IMR-90 (cell line): ENCODE data around the gene ANKRD30A. TPM values are rescaled to one million over a fixed set of nuclear protein-coding genes. Genes with fewer than 3 reads are reported as not detected.

Source experiments
- ATAC-seq: fragments of 200-7000 bp; cut with Tn5 transposase; 2 replicates; pipeline ENCODE4 v1.9.1; 2020; ENCODE audit warnings: low read depth, mild to moderate bottlenecking, moderate library complexity
- BruUV-seq: library from RNA; stranded (reverse); fragments of 400-500 nt; replicated peaks from 2 replicates; lab custom pipeline; 2021; lab: Mats Ljungman, UMichigan
- CTCF ChIA-PET: fragments of 300-600 bp; formaldehyde crosslinking; extraction: SDS; loops from one replicate; lab custom pipeline; 2021; ENCODE audit warnings: antibody characterized with exemption; lab: Yijun Ruan, JAX
- POLR2A ChIA-PET: fragments of 300-600 bp; sonication (Branson Sonifier 250); formaldehyde crosslinking; loops from one replicate; lab custom pipeline; 2022; ENCODE audit warnings: antibody characterized with exemption; ENCODE audit not compliant: unreplicated experiment; lab: Charles Lee
- DNase-seq: peaks from one replicate; pipeline ENCODE4 v3.0.0; 2013
- H2AFZ ChIP-seq: replicated peaks from 2 replicates; pipeline ENCODE3; 2013; ENCODE audit warnings: low read length, mild to moderate bottlenecking; ENCODE audit not compliant: poor library complexity
- H2AK5ac ChIP-seq: 2 replicates; pipeline ENCODE4 v1.6.1; 2013; ENCODE audit warnings: low read depth, low read length, inconsistent platforms
- H2AK9ac ChIP-seq: replicated peaks from 2 replicates; pipeline ENCODE3; 2013; ENCODE audit warnings: mild to moderate bottlenecking, low read depth, low read length, moderate library complexity; ENCODE audit not compliant: poor library complexity
- H2BK120ac ChIP-seq: 2 replicates; pipeline ENCODE4 v1.6.1; 2013; ENCODE audit warnings: low read depth, low read length, inconsistent platforms
- H2BK15ac ChIP-seq: 3 replicates; pipeline ENCODE4 v1.6.1; 2013; ENCODE audit warnings: low read depth, low read length, inconsistent platforms
- H2BK20ac ChIP-seq: 2 replicates; pipeline ENCODE4 v1.6.1; 2013; ENCODE audit warnings: low read depth, mild to moderate bottlenecking, inconsistent platforms, low read length, moderate library complexity
- H2BK5ac ChIP-seq: 2 replicates; pipeline ENCODE4 v1.6.1; 2013; ENCODE audit warnings: mild to moderate bottlenecking, low read depth, low read length, inconsistent platforms; ENCODE audit not compliant: poor library complexity, severe bottlenecking
- H3K14ac ChIP-seq: replicated peaks from 2 replicates; pipeline ENCODE4 v1.6.1; 2013; ENCODE audit warnings: low read depth, low read length, inconsistent platforms
- H3K18ac ChIP-seq: 2 replicates; pipeline ENCODE4 v1.6.1; 2013; ENCODE audit warnings: low read depth, low read length, control low read depth
- H3K23ac ChIP-seq: 2 replicates; pipeline ENCODE4 v1.6.1; 2013; ENCODE audit warnings: low read depth, low read length, inconsistent platforms
- H3K27ac ChIP-seq: 2 replicates; pipeline ENCODE4 v1.5.1; 2013; ENCODE audit warnings: mild to moderate bottlenecking, control low read depth, low read length; ENCODE audit not compliant: insufficient read depth
- H3K27me3 ChIP-seq: 2 replicates; pipeline ENCODE4 v1.6.1; 2013; ENCODE audit warnings: low read length; ENCODE audit not compliant: control insufficient read depth, insufficient read depth
- H3K36me3 ChIP-seq: 2 replicates; pipeline ENCODE4 v1.6.1; 2013; ENCODE audit warnings: low read length, mixed read lengths; ENCODE audit not compliant: control insufficient read depth, insufficient read depth
- H3K4ac ChIP-seq: 2 replicates; pipeline ENCODE4 v1.6.1; 2013; ENCODE audit warnings: low read depth, low read length, inconsistent platforms
- H3K4me1 ChIP-seq: 2 replicates; pipeline ENCODE4 v1.6.1; 2013; ENCODE audit warnings: low read length, mixed read lengths; ENCODE audit not compliant: control insufficient read depth, insufficient read depth
- H3K4me2 ChIP-seq: 2 replicates; pipeline ENCODE4 v1.6.1; 2013; ENCODE audit warnings: low read depth, mild to moderate bottlenecking, control low read depth, low read length, moderate library complexity
- H3K4me3 ChIP-seq: 2 replicates; pipeline ENCODE4 v1.5.1; 2013; ENCODE audit warnings: low read depth, mild to moderate bottlenecking, control low read depth, low read length, moderate library complexity; ENCODE audit not compliant: insufficient read depth
- H3K56ac ChIP-seq: 2 replicates; pipeline ENCODE4 v1.6.1; 2013; ENCODE audit warnings: low read length, inconsistent platforms; ENCODE audit not compliant: insufficient read depth; ENCODE audit errors: extremely low read depth
- H3K79me1 ChIP-seq, 2 experiments: 2 replicates each; pipeline ENCODE4 v1.6.1; 2013; ENCODE audit warnings: low read length in 2 of 2, inconsistent platforms in 1 of 2, low read depth in 1 of 2
- H3K9ac ChIP-seq: 2 replicates; pipeline ENCODE4 v1.6.1; 2013; ENCODE audit warnings: low read depth, low read length, control low read depth
- H3K9me1 ChIP-seq: 2 replicates; pipeline ENCODE4 v1.6.1; 2013; ENCODE audit warnings: low read length, inconsistent platforms; ENCODE audit not compliant: insufficient read depth
- H3K9me3 ChIP-seq: 2 replicates; pipeline ENCODE4 v1.6.1; 2013; ENCODE audit warnings: low read length; ENCODE audit not compliant: control insufficient read depth, insufficient read depth
- H4K20me1 ChIP-seq: 2 replicates; pipeline ENCODE4 v1.6.1; 2013; ENCODE audit warnings: low read length, inconsistent platforms; ENCODE audit not compliant: insufficient read depth
- H4K5ac ChIP-seq: 2 replicates; pipeline ENCODE4 v1.6.1; 2013; ENCODE audit warnings: mild to moderate bottlenecking, low read depth, low read length, control low read depth
- H4K8ac ChIP-seq, 2 experiments: 2 replicates each; pipeline ENCODE4 v1.6.1; 2013; ENCODE audit warnings: low read depth in 2 of 2, low read length in 2 of 2, control low read depth in 1 of 2, inconsistent platforms in 1 of 2
- H4K91ac ChIP-seq: 2 replicates; pipeline ENCODE4 v1.6.1; 2013; ENCODE audit warnings: low read depth, low read length, inconsistent platforms; ENCODE audit not compliant: insufficient read depth
- BHLHE40 ChIP-seq: fragments of 150-350 bp; IDR thresholded peaks from 2 replicates; pipeline ENCODE4 v1.6.1; 2016; ENCODE audit warnings: mild to moderate bottlenecking, low read depth, low read length
- CEBPB ChIP-seq: IDR thresholded peaks from 2 replicates; pipeline ENCODE4 v1.6.1; 2012; ENCODE audit warnings: low read depth, low read length, improper control_type of control experiment
- CHD1 ChIP-seq: IDR thresholded peaks from 2 replicates; pipeline ENCODE4 v1.6.1; 2012; ENCODE audit warnings: low read depth, low read length, improper control_type of control experiment
- CTCF ChIP-seq: conservative IDR thresholded peaks from 2 replicates; pipeline ENCODE4 v1.5.1; 2012; ENCODE audit warnings: mild to moderate bottlenecking, low read depth, low read length, improper control_type of control experiment
- ELK1 ChIP-seq: fragments of 150-350 bp; IDR thresholded peaks from 2 replicates; pipeline ENCODE4 v1.6.1; 2016; ENCODE audit warnings: low read depth, mild to moderate bottlenecking, low read length, moderate library complexity, borderline replicate concordance
- FOS ChIP-seq: fragments of 150-350 bp; IDR thresholded peaks from 2 replicates; pipeline ENCODE4 v1.6.1; 2016; ENCODE audit warnings: low read depth, low read length
- MAFK ChIP-seq: IDR thresholded peaks from 2 replicates; pipeline ENCODE4 v1.6.1; 2012; ENCODE audit warnings: low read depth, low read length, improper control_type of control experiment
- MAZ ChIP-seq: IDR thresholded peaks from 2 replicates; pipeline ENCODE4 v1.6.1; 2012; ENCODE audit warnings: low read depth, mild to moderate bottlenecking, low read length, improper control_type of control experiment, moderate library complexity, borderline replicate concordance
- MXI1 ChIP-seq: IDR thresholded peaks from 2 replicates; pipeline ENCODE4 v1.6.1; 2012; ENCODE audit warnings: low read depth, mild to moderate bottlenecking, low read length, moderate library complexity, borderline replicate concordance
- NFE2L2 ChIP-seq: fragments of 150-350 bp; IDR thresholded peaks from 2 replicates; pipeline ENCODE4 v1.6.1; 2016; ENCODE audit warnings: low read depth, mild to moderate bottlenecking, low read length
- POLR2A ChIP-seq: IDR thresholded peaks from 2 replicates; pipeline ENCODE4 v1.6.1; 2012; ENCODE audit warnings: mild to moderate bottlenecking, low read depth, low read length
- RAD21 ChIP-seq: IDR thresholded peaks from 2 replicates; pipeline ENCODE4 v1.6.1; 2012; ENCODE audit warnings: low read length, improper control_type of control experiment
- RCOR1 ChIP-seq: IDR thresholded peaks from 2 replicates; pipeline ENCODE4 v1.6.1; 2012; ENCODE audit warnings: mild to moderate bottlenecking, low read length, improper control_type of control experiment; ENCODE audit not compliant: insufficient replicate concordance
- RFX5 ChIP-seq: IDR thresholded peaks from 2 replicates; pipeline ENCODE4 v1.8.0; 2012; ENCODE audit warnings: low read depth, mild to moderate bottlenecking, low read length, moderate library complexity
- SMC3 ChIP-seq: fragments of 150-350 bp; IDR thresholded peaks from 2 replicates; pipeline ENCODE4 v1.6.1; 2016; ENCODE audit warnings: low read depth, mild to moderate bottlenecking, antibody characterized with exemption, low read length, moderate library complexity
- USF2 ChIP-seq: fragments of 150-350 bp; IDR thresholded peaks from 2 replicates; pipeline ENCODE4 v1.6.1; 2017; ENCODE audit warnings: mild to moderate bottlenecking, antibody characterized with exemption, low read length, low read depth
- WGBS, 2 experiments: methylation state at CpG; one replicate each; pipeline versions ENCODE4 v1.1.5 to v1.1.7; 2013; ENCODE audit warnings: missing lambda C conversion rate in 2 of 2; ENCODE audit not compliant: insufficient read length in 1 of 2; ENCODE audit errors: extremely low coverage in 2 of 2; 5-methylcytosine and 5-hydroxymethylcytosine counted together
- dilution Hi-C: fragments of 300-500 bp; cut with HindIII; formaldehyde crosslinking; loops from one replicate; pipeline ENCODE4 v1.14.3; 2018; ENCODE audit warnings: low sequenced_read_pairs; ENCODE audit not compliant: unreplicated experiment
- in situ Hi-C: fragments of 300-500 bp; cut with MboI; formaldehyde crosslinking; loops from 3 replicates; pipeline ENCODE4 v1.14.3; 2019; ENCODE audit warnings: low sequenced_read_pairs, inconsistent platforms, mixed read lengths
- intact Hi-C: fragments of 100-400 bp; cut with micrococcal nuclease; formaldehyde crosslinking; loops from 2 replicates; pipeline ENCODE4 v1.10.0; 2022
- polyA plus RNA-seq, 3 experiments: library from polyadenylated mRNA; depleted of rRNA; stranded (reverse); fragments of >200 nt; gene quantifications; 2 replicates each; pipeline ENCODE4 v1.2.3, GENCODE V29; 2012; ENCODE audit warnings: low replicate concordance in 1 of 3
- total RNA-seq: library from RNA; depleted of rRNA; stranded (reverse); fragments of >200 nt; gene quantifications from 2 replicates; pipeline ENCODE4 v1.2.3, GENCODE V29; 2012

The ANKRD30A gene
- total and polyA plus RNA-seq, 2 of the 4 experiments (the other 2 are of a cell fraction), result not detected

- Histone ChIP-seq H3K27ac (no peak overlapping the region), H3K4me2 (no peak overlapping the region), H3K9ac (no peak overlapping the region), H3K14ac (no peak overlapping the region), H2AFZ (no peak overlapping the region), H3K56ac (no peak overlapping the region), H2BK120ac (no peak overlapping the region), H3K27me3 (no peaks in the 10 kb centered on the region), H2AK9ac (no peak overlapping the region), H3K4ac (no peak overlapping the region), H3K4me1 (no peaks in the 10 kb centered on the region), H2BK15ac (no peak overlapping the region), H3K23ac (no peak overlapping the region), H3K4me3 (no peak overlapping the region), H4K91ac (no peak overlapping the region), H3K79me1 (no peaks in the 10 kb centered on the region), H3K36me3 (no peaks in the 10 kb centered on the region), H2AK5ac (no peak overlapping the region), H4K5ac (no peak overlapping the region), H3K9me3 (peaks cover 21% of the 10 kb centered on the region), H4K20me1 (no peaks in the 10 kb centered on the region), H3K18ac (no peak overlapping the region), H2BK20ac (no peak overlapping the region), H3K9me1 (no peaks in the 10 kb centered on the region), H4K8ac (no peak overlapping the region), H2BK5ac (no peak overlapping the region)
- ATAC-seq (no peak), DNase-seq (no peak)
- ChIA-PET CTCF (no interaction called here), POLR2A (no interaction called here)
- dilution Hi-C loops, result no loop called here
- no CpG with 5 or more reads among the region's 4 CpGs for WGBS, 2 experiments
- TF ChIP-seq RCOR1 (no peak), MAFK (no peak), POLR2A (no peak), CHD1 (no peak), USF2 (no peak), BHLHE40 (no peak), SMC3 (no peak), MXI1 (no peak), CTCF (no peak), CEBPB (no peak), NFE2L2 (no peak), RAD21 (no peak), RFX5 (no peak), ELK1 (no peak), FOS (no peak), MAZ (no peak)
- in situ Hi-C loops, result no loop called here
- no TSS peak for BruUV-seq
- intact Hi-C loops, result no loop called here
These were observed 259.5 kb downstream of the ANKRD30A start for GRCh38 chr10:37384923-37385322.
